K562 (cell line): ENCODE results near the gene DLG4. TPM values are rescaled to one million over a fixed set of nuclear protein-coding genes. Genes with fewer than 3 reads are reported as not detected.

Source experiments
- ATAC-seq: fragments of 200-7000 bp; cut with Tn5 transposase; 3 replicates; pipeline ENCODE4 v1.9.1; 2020; ENCODE audit warnings: moderate library complexity
- BruUV-seq: library from RNA; stranded (reverse); fragments of 400-500 nt; replicated peaks from 2 replicates; lab custom pipeline; 2021; lab: Mats Ljungman, UMichigan
- CTCF ChIA-PET: fragments of 300-600 bp; formaldehyde crosslinking; extraction: SDS; loops from one replicate; lab custom pipeline; 2021; ENCODE audit warnings: low intra/inter-chr PET ratio; lab: Yijun Ruan, JAX
- POLR2A ChIA-PET: fragments of 300-600, 350-650 bp; sonication (Branson Sonifier 250); formaldehyde crosslinking; extraction: SDS; loops from one replicate; lab custom pipeline; 2021; ENCODE audit warnings: antibody characterized with exemption, inconsistent platforms; lab: Yijun Ruan, JAX
- DNase-seq, 4 experiments: peaks; one replicate each; pipeline versions ENCODE4 v3.0.0 to v3.0.0-alpha.2; 2011 to 2018; ENCODE audit warnings: low spot score in 3 of 4, mixed read lengths in 3 of 4; ENCODE audit errors: extremely low read depth in 1 of 4
- FAIRE-seq: peaks from 2 replicates; lab custom pipeline; 2011; peaks lifted over from hg19 to GRCh38; lab: Jason Lieb, UNC
- H2AFZ ChIP-seq: 2 replicates; pipeline ENCODE4 v1.6.0; 2011; ENCODE audit warnings: low read depth, low read length, control low read depth, inconsistent platforms
- H3K27ac ChIP-seq: fragments of 200-600 bp; 3 replicates; pipeline ENCODE4 v1.8.0; 2011; ENCODE audit warnings: low read depth, mild to moderate bottlenecking, control low read depth, inconsistent platforms, low read length, moderate library complexity, mixed read lengths; ENCODE audit errors: extremely low read depth
- H3K27me3 ChIP-seq, 2 experiments: fragments of 300-600 bp in 1 of 2; 2 replicates in 1 of 2; 3 replicates in 1 of 2; pipeline versions ENCODE4 v1.6.0 to v1.8.0; 2011; ENCODE audit warnings: inconsistent platforms in 2 of 2, low read length in 2 of 2, mild to moderate bottlenecking in 1 of 2, mixed read lengths in 1 of 2, moderate library complexity in 1 of 2; ENCODE audit not compliant: control insufficient read depth in 2 of 2, insufficient read depth in 2 of 2
- H3K36me3 ChIP-seq: fragments of 300-600 bp; 3 replicates; pipeline ENCODE4 v1.8.0; 2011; ENCODE audit warnings: mild to moderate bottlenecking, low read length, inconsistent platforms; ENCODE audit not compliant: control insufficient read depth, insufficient read depth
- H3K4me1 ChIP-seq, 2 experiments: fragments of 200-600 bp in 1 of 2; replicated peaks in 1 of 2; 2 replicates in 1 of 2; 3 replicates in 1 of 2; pipeline versions ENCODE4 v1.5.1 to v1.8.0; 2011; ENCODE audit warnings: inconsistent platforms in 2 of 2, low read length in 2 of 2, mild to moderate bottlenecking in 1 of 2, mixed read lengths in 1 of 2, moderate library complexity in 1 of 2; ENCODE audit not compliant: control insufficient read depth in 2 of 2, insufficient read depth in 2 of 2
- H3K4me2 ChIP-seq: 2 replicates; pipeline ENCODE4 v1.6.1; 2011; ENCODE audit warnings: low read length, control low read depth, inconsistent platforms, mixed read lengths; ENCODE audit not compliant: insufficient read depth
- H3K4me3 ChIP-seq: fragments of 200-600 bp; sonication (generic), shearing (Covaris generic); 2 replicates; pipeline ENCODE4 v1.5.1; 2016; ENCODE audit warnings: control low read depth, inconsistent platforms
- H3K79me2 ChIP-seq: fragments of 200-600 bp; 3 replicates; pipeline ENCODE4 v1.8.0; 2011; ENCODE audit warnings: low read length, inconsistent platforms; ENCODE audit not compliant: control insufficient read depth, insufficient read depth
- H3K9ac ChIP-seq, 2 experiments: 2 replicates each; pipeline versions ENCODE4 v1.6.0 to v1.6.1; 2011; ENCODE audit warnings: low read depth in 2 of 2, low read length in 2 of 2, control low read depth in 1 of 2, inconsistent platforms in 1 of 2, mild to moderate bottlenecking in 1 of 2, mixed read lengths in 1 of 2; ENCODE audit not compliant: insufficient read depth in 1 of 2
- H3K9me1 ChIP-seq: one replicate; pipeline ENCODE4 v1.6.0; 2011; ENCODE audit warnings: inconsistent platforms, mild to moderate bottlenecking, low read length, moderate library complexity; ENCODE audit not compliant: control insufficient read depth, insufficient read depth
- H3K9me3 ChIP-seq: replicated peaks from 2 replicates; pipeline ENCODE4 v1.5.1; 2011; ENCODE audit warnings: low read depth, low read length, inconsistent platforms; ENCODE audit not compliant: control insufficient read depth, insufficient read depth
- H4K20me1 ChIP-seq: replicated peaks from 2 replicates; pipeline ENCODE4 v1.6.1; 2011; ENCODE audit warnings: low read length, inconsistent platforms, mixed read lengths; ENCODE audit not compliant: control insufficient read depth, insufficient read depth
- ASH1L ChIP-seq: fragments of 450-650 bp; IDR thresholded peaks from 2 replicates; pipeline ENCODE4 v1.6.1; 2018; ENCODE audit warnings: borderline replicate concordance, mild to moderate bottlenecking, low read depth; ENCODE audit not compliant: partially characterized antibody
- ATF1 ChIP-seq, 2 experiments: fragments of 450-650 bp in 1 of 2; IDR thresholded peaks; 2 replicates each; pipeline ENCODE4 v1.6.1; 2016; ENCODE audit warnings: missing compliant biosample characterization in 1 of 2, missing genetic modification characterization in 1 of 2
- CEBPB ChIP-seq: fragments of 450-650 bp; IDR thresholded peaks from 2 replicates; pipeline ENCODE4 v1.6.1; 2016; ENCODE audit warnings: missing genetic modification characterization, missing compliant biosample characterization
- CEBPG ChIP-seq, 3 experiments: fragments of 200-800 bp in 1 of 3; sonication (Bioruptor generic) in 1 of 3; sonication (generic) in 1 of 3; formaldehyde crosslinking in 1 of 3; IDR thresholded peaks in 2 of 3; conservative IDR thresholded peaks in 1 of 3; 2 replicates each; pipeline versions ENCODE4 v1.6.1 to v1.8.0; 2016 to 2022; ENCODE audit warnings: missing compliant biosample characterization in 2 of 3, missing genetic modification characterization in 2 of 3, mild to moderate bottlenecking in 1 of 3, missing genetic modification reagents in 1 of 3
- HSF4 ChIP-seq: fragments of 250-450 bp; sonication (Bioruptor Pico); IDR thresholded peaks from 2 replicates; pipeline ENCODE4 v2.1.2; 2022; ENCODE audit warnings: mild to moderate bottlenecking, moderate library complexity, borderline replicate concordance
- MTA3 ChIP-seq: fragments of 450-650 bp; formaldehyde crosslinking; IDR thresholded peaks from 2 replicates; pipeline ENCODE4 v1.6.1; 2017; ENCODE audit warnings: mild to moderate bottlenecking, borderline replicate concordance
- PTRF ChIP-seq: fragments of 450-650 bp; IDR thresholded peaks from 2 replicates; pipeline ENCODE4 v1.6.1; 2016; ENCODE audit warnings: mild to moderate bottlenecking, missing genetic modification characterization, missing compliant biosample characterization
- TCF7L2 ChIP-seq: fragments of 150-350 bp; IDR thresholded peaks from 2 replicates; pipeline ENCODE4 v1.6.1; 2016; ENCODE audit warnings: low read depth, mild to moderate bottlenecking, low read length, moderate library complexity
- ZNF316 ChIP-seq: fragments of 450-650 bp; IDR thresholded peaks from 2 replicates; pipeline ENCODE4 v1.6.1; 2016
- ZNF561 ChIP-seq: fragments of 450-650 bp; formaldehyde crosslinking; conservative IDR thresholded peaks from 2 replicates; pipeline ENCODE4 v1.4.0; 2020; ENCODE audit warnings: mild to moderate bottlenecking, moderate library complexity
- ZNF592 ChIP-seq: fragments of 450-650 bp; IDR thresholded peaks from 2 replicates; pipeline ENCODE4 v1.6.1; 2017; ENCODE audit warnings: antibody characterized with exemption, mild to moderate bottlenecking
- ZNF699 ChIP-seq: fragments of 250-450 bp; sonication (Bioruptor Pico); IDR thresholded peaks from 2 replicates; pipeline ENCODE4 v1.8.0; 2021; ENCODE audit warnings: mild to moderate bottlenecking, moderate library complexity; ENCODE audit not compliant: insufficient replicate concordance
- WGBS: fragments of 100-300 bp; shearing (Covaris generic); methylation state at CpG from one replicate; pipeline ENCODE4 v1.1.6; 2016; ENCODE audit warnings: low coverage, mixed read lengths; ENCODE audit not compliant: insufficient coverage; ENCODE audit errors: missing lambda C conversion rate; 5-methylcytosine and 5-hydroxymethylcytosine counted together
- in situ Hi-C: fragments of 300-500 bp; cut with MboI; formaldehyde crosslinking; loops from 4 replicates; pipeline ENCODE4 v1.15.0; 2018; ENCODE audit warnings: inconsistent platforms, mixed read lengths
- intact Hi-C: fragments of 100-400 bp; cut with micrococcal nuclease; formaldehyde crosslinking; loops from 2 replicates; pipeline ENCODE4 v1.14.2; 2022
- polyA plus RNA-seq, 8 experiments: library from polyadenylated mRNA; depleted of rRNA in 4 of 8; stranded (reverse) in 5 of 8; unstranded in 3 of 8; fragments of >200 nt; fragmentation: Nextera tagmentation in 2 of 8; fragmentation: Illumina TruSeq in 1 of 8; extraction: Ambion mirVana in 2 of 8; extraction: Trizol in 1 of 8; gene quantifications; 2 replicates each; pipeline versions ENCODE4 v1.2.1 to v1.2.3, GENCODE V29; 2011 to 2014; ENCODE audit warnings: inconsistent platforms in 1 of 8, missing spikeins in 1 of 8
- total RNA-seq, 7 experiments: library from RNA; depleted of rRNA in 6 of 7; stranded (reverse); fragments of >200 nt in 6 of 7; fragmentation: Illumina TruSeq in 2 of 7; extraction: Trizol in 2 of 7; gene quantifications; 2 replicates each; pipeline versions ENCODE4 v1.2.1 to v1.2.3, GENCODE V29; 2011 to 2021; ENCODE audit warnings: low replicate concordance in 1 of 7

DLG4 gene
- total and polyA plus RNA-seq, 9 of the 15 experiments (the other 6 are each of a cell fraction or from before 2014, with no cell fraction given), result 0.03 to 12.0 (median 4.1) TPM

DNA sequence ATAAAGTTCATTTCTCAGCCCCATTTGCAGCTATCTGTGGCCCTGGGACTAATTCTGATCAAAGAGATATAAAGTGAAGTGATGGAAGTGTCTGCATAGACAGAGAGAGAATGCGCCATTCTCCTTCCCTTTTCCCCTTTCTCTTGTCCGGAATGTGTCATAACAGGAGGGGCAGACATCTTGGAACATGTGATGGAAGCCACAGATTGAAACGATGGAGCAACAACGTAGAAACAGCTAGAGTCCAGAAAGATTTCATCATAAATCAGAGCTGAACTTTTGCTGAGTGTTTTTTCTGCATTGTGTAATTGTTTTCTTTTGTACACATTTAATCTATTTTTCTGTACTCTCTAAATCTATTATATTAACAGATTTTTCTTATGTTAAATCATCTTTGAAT is 51.8 kb downstream of the DLG4 start:
- no peaks in the 10 kb centered on the region; the same call in 1 of the 2 replicates for H4K20me1 ChIP-seq
- no peak overlapping the region for H3K9ac ChIP-seq
- H3K79me2 ChIP-seq, result no peaks in the 10 kb centered on the region
- no peaks in the 10 kb centered on the region; a peak in 1 of 5 replicates for H3K4me1 ChIP-seq
- CTCF ChIA-PET, result no interaction called here
- no peaks in the 10 kb centered on the region for H3K9me3 ChIP-seq
- in situ Hi-C loops, result no loop called here
- no peak for FAIRE-seq
- H3K36me3 ChIP-seq, result no peaks in the 10 kb centered on the region
- H2AFZ ChIP-seq, result no peak overlapping the region
- H3K4me2 ChIP-seq, result no peak overlapping the region
- ATAC-seq, result no peak
- POLR2A ChIA-PET, result no interaction called here
- no TSS peak for BruUV-seq
- intact Hi-C loops, result no loop called here
- no peak for DNase-seq
- peaks cover 2 to 18% of the 10 kb centered on the region in 2 experiments; a peak in 3 of 5 replicates for H3K27me3 ChIP-seq
- TF ChIP-seq ZNF316, result no peak
- no peak for TF ChIP-seq ASH1L
- no peak for TF ChIP-seq ZNF561 (CRISPR knock-in tag)
- TF ChIP-seq HSF4, result no peak
- TF ChIP-seq ATF1 (CRISPR knock-in tag; IDR thresholded peaks at IDR 0.05), result no peak
- TF ChIP-seq ATF1 (tag; IDR thresholded peaks at IDR 0.05), result no peak
- TF ChIP-seq MTA3, result no peak
- TF ChIP-seq ZNF699 (CRISPR knock-in tag), result no peak
- no peak for TF ChIP-seq PTRF (tag)
- peak; percentile 40 for TF ChIP-seq CEBPB (tag)
- no peak for TF ChIP-seq CEBPG (CRISPR knock-in tag; IDR thresholded peaks at IDR 0.05)
- TF ChIP-seq CEBPG (tag; conservative IDR thresholded peaks at IDR 0.05 in 1 of 2, IDR thresholded peaks at IDR 0.05 in 1 of 2), result peak; percentile 41 to 81; a peak in 3 of 4 replicates
- no peak for TF ChIP-seq TCF7L2
- TF ChIP-seq ZNF592, result no peak
- H3K4me3 ChIP-seq, result no peak overlapping the region
- no peaks in the 10 kb centered on the region for H3K9me1 ChIP-seq
- no peak overlapping the region for H3K27ac ChIP-seq
- 4% methylated on average over 4 of the region's 4 CpGs for WGBS
